GM13977 (cell line): ENCODE measurements around the gene UNC5B.

Experiments used
- DNase-seq: peaks from one replicate; pipeline ENCODE4 v3.0.0; 2012; ENCODE audit warnings: low spot score
- CTCF ChIP-seq: IDR thresholded peaks from 2 replicates; pipeline ENCODE4 v1.5.1; 2012; ENCODE audit warnings: mild to moderate bottlenecking, control low read depth; ENCODE audit not compliant: insufficient read depth; ENCODE audit errors: extremely low read depth, missing control alignments
- in situ Hi-C: fragments of 300-500 bp; cut with MboI; formaldehyde crosslinking; loops from one replicate; pipeline ENCODE4 v1.12.0; 2022; ENCODE audit warnings: low sequenced_read_pairs, low pct_unique_long_range_greater_than_20kb, mixed read lengths, inconsistent platforms; ENCODE audit not compliant: unreplicated experiment

The UNC5B gene

DNA sequence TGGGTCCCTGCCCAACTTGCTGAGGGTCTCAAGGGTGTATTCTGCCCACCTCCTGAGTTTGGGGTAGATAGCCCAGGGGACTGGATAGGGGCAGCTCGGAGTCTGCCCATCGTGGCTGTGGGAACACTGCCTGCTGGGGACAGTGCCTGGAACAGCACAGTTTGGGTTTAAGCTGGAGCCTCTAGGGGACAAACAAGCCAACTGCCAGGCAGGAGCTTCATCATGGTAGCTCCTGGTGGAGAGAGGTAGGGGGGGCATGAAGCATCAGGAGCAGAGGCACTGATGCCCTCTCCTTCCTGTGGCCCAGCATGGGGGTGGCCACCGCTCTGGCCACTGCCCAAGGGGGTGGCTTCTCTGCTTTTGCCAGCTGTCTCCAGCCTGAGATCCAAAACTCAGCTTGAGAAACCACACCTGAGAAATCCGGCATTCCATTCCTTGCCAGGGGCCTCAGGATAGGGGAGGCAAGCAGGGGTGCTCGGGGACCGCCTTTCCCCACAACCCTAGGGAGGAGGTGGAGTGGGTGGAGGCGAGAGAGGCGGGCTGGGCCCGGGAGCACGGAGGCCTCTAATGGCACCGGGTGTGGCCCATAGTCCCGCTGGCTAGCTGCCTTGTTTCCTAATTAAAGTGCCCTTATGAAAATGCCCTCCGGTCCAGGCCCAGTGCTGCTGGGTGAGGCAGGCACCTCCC lies 47.6 kb downstream of the UNC5B start:
- in situ Hi-C loops, result no loop called here
- TF ChIP-seq CTCF, result no peak
- no peak for DNase-seq

- DNase-seq, result no peak
- in situ Hi-C loops, result no loop called here
- TF ChIP-seq CTCF, result no peak
Measured at GRCh38 chr10:71260622-71261325, 48.4 kb downstream of the UNC5B start.

DNA sequence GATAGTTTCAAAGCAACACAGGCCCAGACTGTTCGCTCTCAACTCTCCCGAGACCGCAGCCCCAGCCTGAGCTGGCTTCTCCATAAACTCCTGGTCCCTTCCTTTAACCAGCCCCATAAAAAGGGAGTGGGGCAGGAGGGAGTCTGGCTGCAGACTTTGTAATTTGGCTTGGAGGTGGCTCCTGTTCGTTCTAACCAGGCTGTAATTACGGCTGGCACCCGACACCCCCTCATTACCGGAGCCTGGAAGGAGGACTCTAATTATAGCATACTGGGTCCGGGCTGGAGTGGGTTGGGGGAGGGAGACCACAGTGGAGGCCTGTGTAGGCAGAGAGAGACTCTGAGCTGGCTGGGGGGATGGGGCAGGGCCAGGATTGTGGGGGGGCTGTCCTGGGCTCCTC lies 49.7 kb downstream of the UNC5B start:
- no peak for TF ChIP-seq CTCF
- no peak for DNase-seq
- in situ Hi-C loops, result no loop called here

- no peak for DNase-seq
- TF ChIP-seq CTCF, result no peak
- in situ Hi-C loops, result no loop called here
Measured at GRCh38 chr10:71262817-71263216, 50.4 kb downstream of the UNC5B start.

DNA sequence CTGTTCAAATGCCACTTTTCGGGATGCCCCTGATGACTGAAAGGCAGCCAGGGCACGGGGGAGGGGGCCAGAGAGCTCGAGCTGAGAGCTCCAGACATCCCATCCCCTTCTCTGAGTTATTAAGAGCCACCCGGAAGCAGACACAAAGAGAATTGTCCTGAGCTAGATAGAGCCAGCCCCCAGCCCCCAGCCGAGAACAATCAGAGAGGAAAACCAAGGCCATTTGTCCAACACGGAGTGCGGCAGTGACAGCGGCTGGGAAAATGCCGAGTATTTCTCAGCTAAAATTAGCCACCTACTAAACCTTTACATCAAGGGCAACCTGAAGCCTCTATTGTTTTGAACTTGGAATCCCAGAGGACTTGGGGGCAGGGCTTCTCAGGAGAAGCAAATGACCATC lies 51.0 kb downstream of the UNC5B start:
- no peak for TF ChIP-seq CTCF
- no peak for DNase-seq
- in situ Hi-C loops, result no loop called here

DNA sequence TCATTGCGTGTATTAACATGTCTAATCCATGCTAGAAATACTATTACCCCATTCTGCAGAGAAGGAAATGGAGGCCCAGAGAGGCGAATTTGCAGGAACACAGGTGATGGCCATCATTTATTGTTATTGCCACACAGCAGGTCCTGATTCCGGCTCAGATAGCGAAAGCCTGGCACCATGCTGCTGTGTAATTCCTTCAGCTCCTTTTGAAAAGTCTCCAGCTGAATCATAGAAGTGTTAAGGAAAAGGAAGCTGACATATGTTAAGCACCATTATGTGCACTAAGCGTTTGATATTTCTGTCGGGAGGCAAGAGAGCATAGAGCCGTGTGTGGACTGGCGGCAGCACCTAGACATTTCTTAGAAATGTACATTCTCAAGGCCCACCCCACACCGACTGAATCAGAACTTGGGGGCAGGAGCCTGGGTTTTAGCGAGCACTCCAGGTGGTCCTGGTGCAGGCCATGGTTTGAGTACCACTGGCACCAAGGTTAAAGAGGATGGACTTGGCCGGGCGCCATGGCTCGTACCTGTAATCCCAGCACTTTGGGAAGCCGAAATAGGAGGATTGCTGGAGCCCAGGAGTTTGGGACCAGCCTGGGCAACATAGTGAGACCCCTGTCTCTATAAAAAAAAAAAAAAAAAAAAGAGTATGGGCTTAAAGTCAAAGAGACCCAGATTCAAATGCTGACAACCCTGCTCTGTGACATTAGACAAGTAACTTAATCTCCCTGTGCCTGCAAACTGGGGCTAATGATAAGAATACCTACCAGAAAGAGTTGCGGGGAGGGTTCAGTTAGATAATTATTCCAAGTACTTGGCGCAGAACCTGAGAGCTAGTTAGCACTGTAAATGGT lies 52.2 kb downstream of the UNC5B start:
- DNase-seq, result no peak
- TF ChIP-seq CTCF, result no peak
- in situ Hi-C loops, result no loop called here
